Breast epithelium (tissue), 4 donors: ENCODE results near the gene PROZ. TPM values are rescaled to one million over a fixed set of nuclear protein-coding genes. Genes with fewer than 3 reads are reported as not detected.

ENCODE experiments used
- DNase-seq, 2 donors: peaks; one replicate each; pipeline ENCODE4 v3.0.0-alpha.2; 2019; ENCODE audit warnings: low spot score in 2 of 2
- H3K27ac ChIP-seq, 2 donors: fragments of 200-600 bp; sonication (generic) in 1 of 2; one replicate each; pipeline ENCODE4 v1.5.1; 2016 to 2019; ENCODE audit warnings: mild to moderate bottlenecking in 1 of 2
- H3K27me3 ChIP-seq, 2 donors: fragments of 200-600 bp; sonication (generic) in 1 of 2; one replicate each; pipeline versions ENCODE4 v1.5.1 to v1.6.0; 2017 to 2019; ENCODE audit warnings: control low read depth in 1 of 2, mild to moderate bottlenecking in 1 of 2
- H3K36me3 ChIP-seq: fragments of 200-600 bp; one replicate; pipeline ENCODE4 v1.5.1; 2019
- H3K4me1 ChIP-seq, 2 donors: fragments of 200-600 bp; sonication (generic); one replicate each; pipeline ENCODE4 v1.5.1; 2016 to 2019; ENCODE audit warnings: control low read depth in 1 of 2
- H3K4me3 ChIP-seq, 3 donors: fragments of 200-600 bp; sonication (generic); 1 replicate in 2 of 3; 2 replicates in 1 of 3; pipeline ENCODE4 v1.5.1; 2016 to 2019; ENCODE audit warnings: mild to moderate bottlenecking in 3 of 3, moderate library complexity in 2 of 3
- H3K9me3 ChIP-seq, 2 donors: fragments of 200-600 bp; sonication (generic) in 1 of 2; one replicate each; pipeline ENCODE4 v1.5.1; 2016 to 2019; ENCODE audit warnings: control low read depth in 1 of 2
- CTCF ChIP-seq, 3 donors: fragments of 450-650 bp; IDR thresholded peaks; one replicate each; pipeline ENCODE4 v1.5.1; 2016 to 2017; ENCODE audit warnings: antibody characterized with exemption in 3 of 3, mild to moderate bottlenecking in 3 of 3, moderate library complexity in 3 of 3
- POLR2A ChIP-seq: fragments of 450-650 bp; IDR thresholded peaks from one replicate; pipeline ENCODE4 v1.6.1; 2016; ENCODE audit warnings: antibody characterized with exemption, mild to moderate bottlenecking, moderate library complexity
- POLR2AphosphoS5 ChIP-seq, 3 donors: sonication (generic); formaldehyde crosslinking; IDR thresholded peaks; one replicate each; pipeline ENCODE4 v1.6.1; 2017; ENCODE audit warnings: antibody characterized with exemption in 3 of 3
- intact Hi-C: fragments of 100-400 bp; cut with DNase I; formaldehyde crosslinking; loops from one replicate; pipeline ENCODE4 v1.15.1; 2023; ENCODE audit warnings: low total_unique reads
- total RNA-seq, 3 donors: library from RNA; depleted of rRNA; stranded (reverse); fragments of >200 nt; gene quantifications; one replicate each; pipeline ENCODE4 v1.1.0, GENCODE V29; 2016

PROZ gene
- total RNA-seq, 3 donors from 2014 or later: not detected

- TF ChIP-seq POLR2AphosphoS5 (IDR thresholded peaks at IDR 0.05) (no peak), POLR2A (no peak), CTCF (IDR thresholded peaks at IDR 0.05) (no peak)
- no peak overlapping the region for H3K4me3 ChIP-seq
- no peak overlapping the region for H3K27ac ChIP-seq
- no peaks in the 10 kb centered on the region for H3K36me3 ChIP-seq
- no peaks in the 10 kb centered on the region for H3K9me3 ChIP-seq
- H3K4me1 ChIP-seq: peaks cover 0 to 5% of the 10 kb centered on the region in 2 donors
- H3K27me3 ChIP-seq: peaks cover 0 to 7% of the 10 kb centered on the region in 2 donors
- DNase-seq: no peak
- intact Hi-C loops: no loop called here
Observed at GRCh38 chr13:113155982-113156655, 2.3 kb upstream of the PROZ start.

- Histone ChIP-seq H3K9me3 (no peaks in the 10 kb centered on the region), H3K27ac (no peak overlapping the region), H3K36me3 (no peaks in the 10 kb centered on the region), H3K4me1 (peaks cover 0 to 5% of the 10 kb centered on the region in 2 donors), H3K4me3 (no peak overlapping the region), H3K27me3 (peaks cover 0 to 12% of the 10 kb centered on the region in 2 donors)
- no peak for DNase-seq
- intact Hi-C loops: no loop called here
- TF ChIP-seq CTCF (IDR thresholded peaks at IDR 0.05) (no peak), POLR2A (no peak), POLR2AphosphoS5 (IDR thresholded peaks at IDR 0.05) (no peak)
Observed at GRCh38 chr13:113157206-113157928, 1.1 kb upstream of the PROZ start.

GRCh38 chr13:113158946-113159345 lies 498 bp downstream of the PROZ start:
- DNase-seq: no peak
- TF ChIP-seq POLR2AphosphoS5 (IDR thresholded peaks at IDR 0.05) (no peak), POLR2A (no peak), CTCF (IDR thresholded peaks at IDR 0.05) (no peak)
- intact Hi-C loops: no loop called here
- H3K4me3 ChIP-seq: no peak overlapping the region
- H3K27ac ChIP-seq: no peak overlapping the region
- no peaks in the 10 kb centered on the region for H3K36me3 ChIP-seq
- peaks cover 0 to 21% of the 10 kb centered on the region in 2 donors for H3K27me3 ChIP-seq
- no peaks in the 10 kb centered on the region for H3K9me3 ChIP-seq
- H3K4me1 ChIP-seq: no peaks in the 10 kb centered on the region

- intact Hi-C loops: no loop called here
Observed at GRCh38 chr13:113159701-113160100, 1.3 kb downstream of the PROZ start.

More at GRCh38 chr13:113159701-113160100, 1.3 kb downstream of the PROZ start:
- Histone ChIP-seq H3K27me3 (peaks cover 0 to 21% of the 10 kb centered on the region in 2 donors), H3K4me3 (no peak overlapping the region), H3K27ac (no peak overlapping the region), H3K4me1 (no peaks in the 10 kb centered on the region), H3K9me3 (no peaks in the 10 kb centered on the region), H3K36me3 (no peaks in the 10 kb centered on the region)
- TF ChIP-seq POLR2A (no peak), POLR2AphosphoS5 (IDR thresholded peaks at IDR 0.05) (no peak), CTCF (IDR thresholded peaks at IDR 0.05) (no peak)
- no peak for DNase-seq
